ENCODE data around the gene C12orf57. TPM values are rescaled to one million over a fixed set of nuclear protein-coding genes. Genes with fewer than 3 reads are reported as not detected.

The C12orf57 gene
- total and polyA plus RNA-seq, 2 of the 13 experiments (the other 11 are each of a cell fraction or from before 2014, with no cell fraction given): 84.0 to 287 TPM

- no peak for TF ChIP-seq PRDM15 (CRISPR knock-in tag; IDR thresholded peaks at IDR 0.05)
- TF ChIP-seq REL (CRISPR knock-in tag; conservative IDR thresholded peaks at IDR 0.05): 0 out of 2 replicates have a peak, but pooled peaks have one; percentile 5
- 0 out of 2 replicates have a peak, but pooled peaks have one; percentile 3 for TF ChIP-seq HDAC2 (CRISPR knock-in tag; IDR thresholded peaks at IDR 0.05)
- peak; percentile 50; the same call in 1 of the 2 replicates for TF ChIP-seq POGK (CRISPR knock-in tag; conservative IDR thresholded peaks at IDR 0.05)
- peak; percentile 57; the same call in 1 of the 2 replicates for TF ChIP-seq CHCHD3 (CRISPR knock-in tag; IDR thresholded peaks at IDR 0.05)
- TF ChIP-seq HNF4G (IDR thresholded peaks at IDR 0.05; ENCODE audit: borderline replicate concordance, low read depth, low read length): no peak
- TF ChIP-seq HNF4G (CRISPR knock-in tag; IDR thresholded peaks at IDR 0.05; ENCODE audit: borderline replicate concordance, low read depth): 0 out of 2 replicates have a peak, but pooled peaks have one; percentile 18
- 0 out of 2 replicates have a peak, but pooled peaks have one; percentile 23 for TF ChIP-seq ZNF766 (CRISPR knock-in tag; IDR thresholded peaks at IDR 0.05; ENCODE audit: borderline replicate concordance)
- no peak for TF ChIP-seq RXRB (CRISPR knock-in tag; IDR thresholded peaks at IDR 0.05; ENCODE audit: borderline replicate concordance)
- TF ChIP-seq RXRA (CRISPR knock-in tag; IDR thresholded peaks at IDR 0.05): 0 out of 2 replicates have a peak, but pooled peaks have one; percentile 14
- TF ChIP-seq HMGXB4 (CRISPR knock-in tag; IDR thresholded peaks at IDR 0.05; ENCODE audit: borderline replicate concordance in 1 of 2, low read depth in 1 of 2): peak in 1 of 2 experiments; percentile 46; a peak in 1 of 4 replicates
- TF ChIP-seq POLR2AphosphoS5 (IDR thresholded peaks at IDR 0.05; ENCODE audit: low read depth, low read length): peak; percentile 1; the same call in 1 of the 2 replicates
- TF ChIP-seq YEATS2 (CRISPR knock-in tag; IDR thresholded peaks at IDR 0.05; ENCODE audit: borderline replicate concordance): 0 out of 2 replicates have a peak, but pooled peaks have one; percentile 8
- TF ChIP-seq ZNF678 (CRISPR knock-in tag; IDR thresholded peaks at IDR 0.05): no peak
- TF ChIP-seq MXD1 (CRISPR knock-in tag; IDR thresholded peaks at IDR 0.05): 0 out of 2 replicates have a peak, but pooled peaks have one; percentile 38
- TF ChIP-seq HIVEP1 (CRISPR knock-in tag; IDR thresholded peaks at IDR 0.05): 0 out of 2 replicates have a peak, but pooled peaks have one; percentile 19
- no peak for TF ChIP-seq ATF7 (IDR thresholded peaks at IDR 0.05)
- no peak for TF ChIP-seq ATF7 (CRISPR knock-in tag; IDR thresholded peaks at IDR 0.05)
- 0 out of 2 replicates have a peak, but pooled peaks have one; percentile 52 for TF ChIP-seq THYN1 (CRISPR knock-in tag; IDR thresholded peaks at IDR 0.05; ENCODE audit: borderline replicate concordance, low read depth)
- TF ChIP-seq KDM4B (CRISPR knock-in tag; IDR thresholded peaks at IDR 0.05): no peak
- 0 out of 2 replicates have a peak, but pooled peaks have one; percentile 30 for TF ChIP-seq SMAD1 (CRISPR knock-in tag; IDR thresholded peaks at IDR 0.05; ENCODE audit: borderline replicate concordance, low read depth)
Measured at GRCh38 chr12:6914246-6914946, 29.4 kb upstream of the C12orf57 start, which contains the start of gene ENO2 (continued).
